VCaP (cell line): ENCODE data around the gene MAGI1.
"Not testable (repeated sequence)": the region's sequence is repeated elsewhere in the genome, so short reads cannot be mapped to it uniquely, and the experiment has no call there.

ENCODE experiments used
- H3K27ac ChIP-seq: fragments of 450-650 bp; 2 replicates; pipeline ENCODE4 v1.5.1; 2017
- TF ChIP-seq, protein P1 (sequence below): fragments of 450-650 bp; conservative IDR thresholded peaks from 2 replicates; pipeline ENCODE4 v1.5.1; 2017; ENCODE audit warnings: mild to moderate bottlenecking, moderate library complexity

MAGI1 gene

DNA sequence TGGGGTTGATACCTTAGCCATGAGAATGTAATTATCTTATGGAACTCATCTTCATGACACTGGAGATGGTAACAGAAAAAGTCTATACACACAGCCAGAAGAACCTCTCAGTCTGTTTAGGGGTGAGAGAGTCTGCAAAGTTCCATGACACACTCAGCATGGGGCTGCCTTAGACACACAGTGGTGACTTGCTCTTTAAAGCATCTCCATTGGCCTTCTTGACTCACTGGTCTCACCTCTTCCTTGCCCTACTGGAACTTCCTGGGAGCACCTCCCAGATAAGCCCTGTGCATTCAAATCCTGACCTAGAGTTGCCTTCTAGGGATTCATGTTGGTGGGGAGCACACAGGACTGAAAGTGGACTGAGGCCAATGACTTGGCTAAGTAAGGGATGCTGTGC lies 9.3 kb downstream of the MAGI1 start:
- H3K27ac ChIP-seq = no peak overlapping the region
- TF ChIP-seq, protein P1, sequence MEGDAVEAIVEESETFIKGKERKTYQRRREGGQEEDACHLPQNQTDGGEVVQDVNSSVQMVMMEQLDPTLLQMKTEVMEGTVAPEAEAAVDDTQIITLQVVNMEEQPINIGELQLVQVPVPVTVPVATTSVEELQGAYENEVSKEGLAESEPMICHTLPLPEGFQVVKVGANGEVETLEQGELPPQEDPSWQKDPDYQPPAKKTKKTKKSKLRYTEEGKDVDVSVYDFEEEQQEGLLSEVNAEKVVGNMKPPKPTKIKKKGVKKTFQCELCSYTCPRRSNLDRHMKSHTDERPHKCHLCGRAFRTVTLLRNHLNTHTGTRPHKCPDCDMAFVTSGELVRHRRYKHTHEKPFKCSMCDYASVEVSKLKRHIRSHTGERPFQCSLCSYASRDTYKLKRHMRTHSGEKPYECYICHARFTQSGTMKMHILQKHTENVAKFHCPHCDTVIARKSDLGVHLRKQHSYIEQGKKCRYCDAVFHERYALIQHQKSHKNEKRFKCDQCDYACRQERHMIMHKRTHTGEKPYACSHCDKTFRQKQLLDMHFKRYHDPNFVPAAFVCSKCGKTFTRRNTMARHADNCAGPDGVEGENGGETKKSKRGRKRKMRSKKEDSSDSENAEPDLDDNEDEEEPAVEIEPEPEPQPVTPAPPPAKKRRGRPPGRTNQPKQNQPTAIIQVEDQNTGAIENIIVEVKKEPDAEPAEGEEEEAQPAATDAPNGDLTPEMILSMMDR = no peak

DNA sequence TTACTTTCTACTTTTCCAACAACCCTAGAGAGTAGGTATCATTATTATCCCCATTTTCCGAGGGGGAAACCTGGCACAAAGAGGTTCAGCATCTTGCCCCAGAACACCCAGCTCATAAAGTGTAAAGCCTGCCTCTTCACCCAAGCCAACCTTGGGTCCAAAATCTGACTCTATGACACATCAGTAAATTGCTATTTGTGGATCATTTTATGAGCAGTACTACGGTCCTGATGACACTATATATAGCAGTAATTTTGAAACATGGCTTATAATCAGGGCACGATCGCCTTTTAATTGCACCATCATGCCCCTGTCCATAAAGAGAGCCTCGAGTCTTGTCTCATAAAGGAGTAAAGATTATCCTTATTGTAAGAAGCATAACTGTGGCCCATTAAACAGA lies 9.7 kb downstream of the MAGI1 start:
- TF ChIP-seq, protein P1 = no peak
- no peak overlapping the region for H3K27ac ChIP-seq

DNA sequence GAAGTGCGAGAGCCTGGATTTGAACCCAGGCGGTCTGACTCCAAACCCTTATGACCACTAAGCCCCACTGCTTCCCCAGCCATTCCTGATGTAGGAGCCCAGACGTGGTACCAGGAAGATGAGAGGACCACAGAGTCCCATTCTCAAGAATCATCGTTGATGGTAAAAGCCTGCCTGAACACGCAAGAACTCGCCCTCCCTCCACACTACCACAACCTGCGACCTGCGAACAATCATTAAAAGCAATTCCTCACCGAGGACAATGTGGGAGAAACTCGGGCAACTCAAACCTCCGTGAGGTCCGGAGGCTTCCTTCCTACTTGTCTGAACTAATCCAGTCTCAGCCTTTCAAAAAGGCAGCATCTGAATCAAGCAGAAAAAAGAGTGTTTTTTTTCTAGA lies 10.3 kb downstream of the MAGI1 start:
- TF ChIP-seq, protein P1 = no peak
- no peak overlapping the region for H3K27ac ChIP-seq

DNA sequence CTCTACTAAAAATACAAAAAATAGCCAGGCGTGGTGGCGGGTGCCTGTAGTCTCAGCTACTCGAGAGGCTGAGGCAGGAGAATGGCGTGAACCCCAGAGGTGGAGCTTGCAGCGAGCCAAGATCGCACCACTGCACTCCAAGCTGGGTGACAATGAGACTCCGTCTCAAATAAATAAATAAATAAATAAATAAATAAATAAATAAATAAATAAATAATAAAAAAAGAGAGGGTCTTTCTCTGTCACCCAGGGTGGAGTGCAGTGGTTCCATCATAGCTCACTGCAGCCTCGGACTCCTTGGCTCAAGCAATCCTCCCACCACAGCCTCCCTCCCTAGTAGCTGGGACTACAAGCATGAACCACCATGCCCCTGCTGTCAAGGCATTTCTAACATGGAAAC lies 11.6 kb downstream of the MAGI1 start:
- not testable (repeated sequence) for H3K27ac ChIP-seq

DNA sequence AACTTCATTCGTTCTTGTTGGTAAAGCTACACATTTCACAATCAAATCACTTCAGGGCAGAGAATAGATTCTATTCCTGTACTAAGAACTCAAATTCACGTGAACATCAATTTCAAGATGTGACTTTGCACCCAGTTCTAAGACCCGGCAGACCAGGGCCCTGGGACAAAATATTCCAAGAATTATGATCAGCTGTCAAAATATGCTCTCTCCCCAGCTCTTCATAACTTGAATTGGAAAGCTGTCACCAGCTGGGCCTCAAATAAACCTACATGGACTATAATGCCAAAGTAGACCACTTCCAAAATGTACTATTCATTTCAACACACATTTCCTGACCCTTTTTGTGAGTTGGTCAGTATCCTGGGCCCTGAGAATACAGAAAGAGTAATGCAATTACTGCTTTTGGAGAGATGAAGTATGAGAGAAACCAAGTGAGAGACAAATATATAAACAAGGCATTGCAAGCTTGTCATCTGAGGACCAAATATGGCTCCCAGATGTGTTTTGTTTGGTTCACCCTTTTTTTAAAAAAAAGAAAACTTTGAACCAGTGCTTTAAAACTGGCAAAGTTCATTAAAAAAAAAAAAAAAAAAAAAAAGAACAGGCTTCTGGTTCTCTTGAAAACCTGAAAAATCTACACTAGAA lies 14.9 kb downstream of the MAGI1 start:
- TF ChIP-seq, protein P1 = no peak
- no peak overlapping the region for H3K27ac ChIP-seq

DNA sequence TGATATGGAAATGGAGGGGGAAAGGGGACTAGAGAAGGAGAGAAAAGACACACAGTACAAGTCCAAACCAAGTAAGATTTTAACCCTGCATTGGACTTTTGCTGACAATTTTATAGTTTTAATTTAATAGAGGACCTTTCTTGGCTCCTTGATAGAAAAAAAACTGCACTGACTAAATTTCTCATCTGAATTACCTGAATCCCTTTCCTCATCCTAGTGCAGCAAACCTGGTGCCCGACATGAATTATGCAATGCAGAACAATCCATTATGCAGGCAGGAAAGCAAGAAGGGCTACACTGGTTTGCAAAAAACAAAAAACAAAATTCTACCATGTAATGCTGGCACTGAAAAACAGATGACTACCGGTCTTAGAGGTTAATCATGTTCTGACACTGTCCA lies 15.5 kb downstream of the MAGI1 start:
- TF ChIP-seq, protein P1 = no peak
- H3K27ac ChIP-seq = no peak overlapping the region

DNA sequence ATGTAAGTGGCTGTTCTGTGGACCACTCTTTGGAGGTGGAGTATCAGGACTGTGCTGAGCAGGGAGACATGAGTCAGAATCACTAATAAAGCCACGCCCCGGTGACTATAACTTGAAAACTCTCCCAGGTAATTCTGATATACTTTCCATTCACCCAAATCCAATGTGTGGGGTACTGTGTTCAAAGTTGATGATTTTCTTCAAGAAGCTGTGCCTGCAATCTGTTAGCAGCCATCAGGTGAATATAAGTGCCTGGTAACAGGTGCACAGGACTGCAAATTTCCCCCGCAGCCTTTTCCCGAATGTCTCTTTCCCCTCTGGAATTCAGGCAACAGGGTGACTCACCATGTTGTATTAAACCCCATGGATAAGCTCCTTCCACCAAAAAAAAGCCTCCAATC lies 17.0 kb downstream of the MAGI1 start:
- no peak overlapping the region for H3K27ac ChIP-seq
- TF ChIP-seq, protein P1 = no peak

DNA sequence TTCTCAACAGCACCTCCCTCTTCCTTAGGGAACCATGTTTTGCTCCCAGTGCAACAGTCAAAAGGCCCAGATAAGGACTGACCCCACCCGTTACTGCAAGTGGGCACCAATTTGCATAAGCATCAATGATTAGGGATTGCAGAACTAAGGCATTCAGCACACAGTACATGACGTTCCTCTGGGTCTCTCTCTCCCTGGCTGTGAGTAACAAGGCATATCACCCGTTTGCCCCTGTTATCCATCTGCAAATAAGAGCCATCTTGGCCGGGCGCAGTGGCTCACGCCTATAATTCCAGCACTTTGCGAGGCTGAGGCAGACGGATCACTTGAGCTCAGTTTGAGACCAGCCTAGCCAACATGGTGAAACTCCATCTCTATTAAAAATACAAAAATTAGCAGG lies 18.8 kb downstream of the MAGI1 start:
- TF ChIP-seq, protein P1 = no peak
- no peak overlapping the region for H3K27ac ChIP-seq
